K562 treated with DMSO at 1 percent for 48 hours (cell line): Measurements from ENCODE around the gene EVC. TPM values are rescaled to one million over a fixed set of nuclear protein-coding genes. Genes with fewer than 3 reads are reported as not detected.

Experiments used
- total RNA-seq: library from RNA; unstranded; fragments of 300-600 nt; gene quantifications from 2 replicates; pipeline ENCODE4 v1.2.3, GENCODE V29; 2022; ENCODE audit warnings: low replicate concordance; ENCODE audit errors: extremely low read depth

Gene EVC
- not detected in 2 replicates for total RNA-seq

DNA sequence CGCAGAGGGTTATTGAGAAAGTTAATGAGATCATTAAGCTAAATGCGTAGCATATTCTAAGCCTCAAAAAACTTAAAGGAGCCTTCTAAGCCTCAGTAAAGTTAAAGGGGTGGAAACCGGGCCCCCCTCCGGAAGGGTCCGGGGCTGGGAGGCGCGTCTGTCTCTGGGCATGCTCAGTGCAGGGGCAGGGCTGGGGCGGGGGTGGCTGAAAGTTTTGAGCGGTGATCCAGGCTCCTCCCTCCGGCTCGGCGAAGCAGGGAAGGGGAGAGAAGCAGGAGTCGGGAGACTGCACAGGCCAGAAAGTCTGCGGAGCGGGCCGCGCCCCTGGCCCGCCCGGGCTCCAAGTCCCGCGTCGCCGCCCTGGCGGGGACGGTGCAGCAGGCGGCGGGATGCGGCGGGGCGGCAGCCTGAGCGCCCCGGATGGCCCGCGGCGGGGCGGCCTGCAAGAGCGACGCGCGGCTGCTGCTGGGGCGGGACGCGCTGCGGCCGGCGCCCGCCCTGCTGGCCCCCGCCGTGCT, at the start of gene EVC:
Gene EVC (plus strand): TSS at position 241 of the 518 bp plus-strand sequence. CDS start 180 bp downstream, at position 421.

DNA sequence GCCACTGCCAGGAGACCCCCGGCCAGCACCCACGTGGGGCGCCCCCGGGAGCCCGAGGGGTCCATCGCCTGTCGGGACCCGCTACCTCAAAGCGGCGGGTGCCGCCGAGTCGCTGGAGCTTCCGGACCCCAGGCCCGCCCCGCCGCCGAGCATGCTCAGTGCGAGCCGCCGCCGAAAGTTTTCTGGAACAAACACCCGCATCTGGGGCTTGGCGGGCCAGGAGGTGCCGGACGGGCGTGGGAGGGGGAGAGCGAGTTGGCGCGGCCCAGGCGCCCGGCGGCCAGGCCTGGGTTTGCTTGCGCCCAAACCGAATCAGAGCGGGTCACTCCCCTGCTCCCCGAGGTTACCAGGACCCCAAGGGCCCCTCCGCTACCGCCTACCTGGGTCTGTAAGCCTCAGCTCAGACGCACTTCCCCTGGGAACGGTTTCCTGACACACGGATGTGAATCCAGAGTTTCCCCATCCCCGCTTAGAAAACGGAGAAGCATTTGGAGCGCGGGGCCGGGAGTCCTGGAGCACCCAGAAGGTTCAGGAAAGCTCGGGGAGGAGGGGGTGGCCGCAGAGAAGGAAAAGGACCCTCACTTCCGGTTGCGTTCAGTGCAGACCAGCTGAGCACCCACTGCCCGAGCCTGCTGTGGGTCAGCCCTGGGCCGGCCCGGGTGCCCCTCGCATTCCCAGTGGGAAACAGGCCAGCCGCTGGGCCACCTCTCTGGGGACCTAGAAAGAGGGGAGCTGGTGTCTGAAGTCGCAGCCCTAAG, 2.4 kb upstream of the EVC start, which contains the start of gene EVC2:
Gene EVC2 (minus strand): TSS at position 111 of the 758 bp plus-strand sequence. CDS start 46 bp downstream, at position 65.

Other genes with a start within 250 kb of the EVC start
- not detected in 2 replicates for gene EVC2, start 2.6 kb upstream of the EVC start, total RNA-seq
- gene CRMP1, start 181.9 kb downstream of the EVC start, total RNA-seq = not detected in 2 replicates